Measurements from ENCODE around the gene CPZ.

CPZ gene

GRCh38 chr4:8595237-8596087 is 2.9 kb downstream of the CPZ start:
- no peak for DNase-seq (ENCODE audit: low spot score)

- DNase-seq (ENCODE audit: low spot score): no peak
Observed at GRCh38 chr4:8596891-8597290, 4.3 kb downstream of the CPZ start.

GRCh38 chr4:8597319-8597718 is 4.8 kb downstream of the CPZ start:
- no peak for DNase-seq (ENCODE audit: low spot score)

DNA sequence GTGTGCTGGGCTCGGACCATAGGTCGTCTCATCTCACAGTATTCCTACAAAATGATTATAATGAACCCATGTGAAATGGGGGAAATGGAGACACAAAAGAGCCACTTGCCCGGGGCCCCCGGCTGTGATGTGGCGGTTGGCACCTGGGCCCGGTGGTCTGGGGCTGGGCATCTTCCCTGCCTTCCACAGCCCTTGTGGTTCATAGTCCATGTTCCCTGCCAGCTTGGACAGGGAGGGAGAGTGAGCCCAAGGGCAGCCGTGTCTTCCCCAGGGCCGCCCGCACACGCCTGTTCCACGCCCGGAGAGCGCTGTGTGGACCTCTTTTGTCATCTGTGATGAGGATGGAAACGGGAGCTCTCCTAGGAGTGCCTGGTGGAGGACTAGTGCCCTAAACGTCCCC is 5.2 kb downstream of the CPZ start:
- no peak for DNase-seq (ENCODE audit: low spot score)

DNA sequence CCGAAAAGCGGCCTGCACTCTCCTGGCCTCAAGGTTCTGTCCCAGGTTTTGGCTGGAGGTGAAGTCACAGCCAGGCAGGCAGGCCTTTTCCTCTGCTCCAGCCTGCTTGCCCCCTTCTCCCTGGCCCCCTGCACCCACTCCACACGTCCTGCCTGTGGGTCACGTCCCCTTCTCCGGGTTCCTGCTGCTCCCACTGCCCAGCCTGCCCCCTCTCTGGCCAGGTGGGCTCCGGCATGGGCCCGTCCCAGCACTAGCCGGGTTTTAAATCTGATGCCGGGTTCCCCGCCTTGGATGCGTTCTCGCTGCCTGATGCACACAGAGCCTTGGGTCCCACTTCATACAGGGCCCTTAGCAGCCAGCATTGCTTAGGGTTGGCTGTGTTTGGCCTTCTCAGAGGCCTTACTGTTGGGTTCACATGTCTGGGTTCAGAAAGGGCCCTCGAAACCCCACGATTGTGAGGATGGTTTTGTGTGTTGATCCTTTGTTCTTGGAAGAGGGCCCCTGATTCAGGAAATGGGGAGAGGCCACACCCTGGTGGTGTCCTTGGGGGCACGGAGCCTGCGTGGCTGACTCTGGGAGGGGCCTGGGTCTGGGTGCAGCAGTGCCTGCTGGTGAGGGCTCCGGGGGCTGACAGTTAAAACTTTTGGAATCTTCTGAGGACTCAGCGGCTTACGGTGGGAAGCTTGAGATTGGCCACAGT is 6.0 kb downstream of the CPZ start:
- no peak for DNase-seq (ENCODE audit: low spot score)

DNA sequence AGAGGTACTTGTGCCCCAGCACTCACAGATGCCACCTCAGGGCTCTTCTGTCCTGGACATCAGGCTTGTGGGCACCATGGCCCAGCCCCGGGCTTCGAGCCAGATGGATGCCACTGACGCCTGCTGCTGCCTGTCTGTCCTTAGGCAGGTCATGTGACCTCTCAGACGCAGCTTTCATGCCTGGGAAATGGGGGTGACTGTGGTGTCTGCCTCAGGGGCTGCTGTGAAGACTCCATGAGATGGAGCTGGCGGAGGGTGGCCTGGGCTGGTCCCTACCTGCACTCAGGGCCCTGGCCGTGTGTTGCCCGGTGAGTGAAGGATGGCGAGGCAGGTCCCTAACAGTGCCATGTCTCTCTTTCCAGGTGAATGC is 6.5 kb downstream of the CPZ start:
- no peak for DNase-seq (ENCODE audit: low spot score)

GRCh38 chr4:8599657-8600056 is 7.1 kb downstream of the CPZ start:
- no peak for DNase-seq (ENCODE audit: low spot score)

DNA sequence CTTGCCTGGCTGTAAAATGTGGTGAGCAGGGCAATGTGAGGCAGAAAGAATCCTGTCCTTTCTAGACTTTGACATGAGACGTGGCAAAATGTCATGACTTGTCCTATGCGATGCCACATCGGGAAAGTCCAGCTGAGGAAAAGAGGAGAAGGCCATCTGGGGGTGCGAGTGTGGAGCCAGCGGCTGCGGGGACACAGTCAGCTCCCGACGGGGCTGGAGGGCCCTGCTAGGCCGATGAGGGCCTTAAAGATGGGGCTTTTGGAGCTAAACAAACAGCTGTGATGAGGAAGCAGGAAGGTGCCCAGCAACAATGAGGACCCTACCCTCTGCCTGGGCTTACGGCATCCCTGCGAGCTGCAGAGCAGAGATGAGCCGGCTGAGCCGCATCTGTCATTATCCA is 7.7 kb downstream of the CPZ start:
- no peak for DNase-seq (ENCODE audit: low spot score)

GRCh38 chr4:8600686-8601085 is 8.1 kb downstream of the CPZ start:
- no peak for DNase-seq (ENCODE audit: low spot score)

DNA sequence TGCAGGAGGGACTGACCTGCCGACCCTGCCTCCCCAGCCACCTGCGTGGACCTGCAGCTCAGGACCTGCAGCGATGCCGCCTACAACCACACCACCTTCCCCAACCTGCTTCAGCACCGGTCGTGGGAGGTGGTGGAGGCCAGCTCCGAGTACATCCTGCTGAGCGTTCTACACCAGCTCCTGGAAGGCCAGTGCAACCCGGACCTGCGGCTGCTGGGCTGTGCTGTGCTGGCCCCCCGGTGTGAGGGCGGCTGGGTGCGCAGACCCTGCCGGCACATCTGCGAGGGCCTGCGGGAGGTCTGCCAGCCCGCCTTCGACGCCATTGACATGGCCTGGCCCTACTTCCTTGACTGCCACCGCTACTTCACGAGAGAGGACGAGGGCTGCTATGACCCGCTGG is 8.5 kb downstream of the CPZ start:
- no peak for DNase-seq (ENCODE audit: low spot score)

DNA sequence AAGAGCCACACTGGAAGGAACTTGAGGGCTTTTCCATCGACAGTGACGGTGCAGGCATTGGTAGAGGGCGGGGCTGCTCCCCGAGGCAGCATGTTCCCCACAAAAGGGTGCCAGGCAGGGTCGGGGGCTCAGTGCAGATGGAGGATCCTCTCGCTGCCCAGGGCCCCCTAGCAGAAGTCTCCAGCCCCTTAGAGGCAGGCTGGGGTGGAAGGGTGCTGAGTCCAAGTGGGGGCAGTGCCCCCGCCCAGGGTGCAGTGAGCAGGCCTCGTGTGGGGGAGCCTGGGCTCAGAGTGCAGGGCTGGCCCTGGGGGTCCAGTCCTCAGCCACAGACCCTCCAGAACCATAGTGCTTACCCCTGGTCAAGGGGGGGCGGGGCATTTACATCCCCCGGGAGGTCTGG is 9.0 kb downstream of the CPZ start:
- DNase-seq (ENCODE audit: low spot score): no peak

GRCh38 chr4:8602686-8603430 is 10.3 kb downstream of the CPZ start:
- DNase-seq (ENCODE audit: low spot score): no peak

- DNase-seq (ENCODE audit: low spot score): no peak
Observed at GRCh38 chr4:8603931-8604330, 11.4 kb downstream of the CPZ start.

GRCh38 chr4:8605289-8605688 is 12.7 kb downstream of the CPZ start:
- DNase-seq (ENCODE audit: low spot score): no peak

GRCh38 chr4:8606476-8606875 is 13.9 kb downstream of the CPZ start:
- no peak for DNase-seq (ENCODE audit: low spot score)

DNA sequence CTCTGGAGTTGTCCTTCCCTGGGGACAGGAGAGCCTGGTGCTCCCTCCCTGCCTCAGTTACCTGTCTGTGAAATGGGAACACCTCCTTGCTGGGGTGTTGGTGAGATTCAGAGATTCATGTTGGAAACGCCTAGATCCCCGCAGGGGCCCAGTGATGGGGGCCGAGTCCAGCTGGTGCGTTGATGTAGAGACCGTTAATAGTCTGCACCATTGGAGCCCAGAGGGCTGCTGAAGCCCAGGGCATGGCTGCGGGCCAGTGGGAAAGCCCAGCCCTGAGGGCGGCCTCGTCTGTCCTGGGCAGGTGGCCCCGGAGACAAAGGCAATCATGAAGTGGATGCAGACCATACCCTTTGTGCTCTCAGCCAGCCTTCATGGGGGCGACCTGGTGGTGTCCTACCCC is 14.4 kb downstream of the CPZ start:
- no peak for DNase-seq (ENCODE audit: low spot score)

GRCh38 chr4:8607603-8608481 is 15.3 kb downstream of the CPZ start:
- DNase-seq (ENCODE audit: low spot score): peak; percentile 15

DNA sequence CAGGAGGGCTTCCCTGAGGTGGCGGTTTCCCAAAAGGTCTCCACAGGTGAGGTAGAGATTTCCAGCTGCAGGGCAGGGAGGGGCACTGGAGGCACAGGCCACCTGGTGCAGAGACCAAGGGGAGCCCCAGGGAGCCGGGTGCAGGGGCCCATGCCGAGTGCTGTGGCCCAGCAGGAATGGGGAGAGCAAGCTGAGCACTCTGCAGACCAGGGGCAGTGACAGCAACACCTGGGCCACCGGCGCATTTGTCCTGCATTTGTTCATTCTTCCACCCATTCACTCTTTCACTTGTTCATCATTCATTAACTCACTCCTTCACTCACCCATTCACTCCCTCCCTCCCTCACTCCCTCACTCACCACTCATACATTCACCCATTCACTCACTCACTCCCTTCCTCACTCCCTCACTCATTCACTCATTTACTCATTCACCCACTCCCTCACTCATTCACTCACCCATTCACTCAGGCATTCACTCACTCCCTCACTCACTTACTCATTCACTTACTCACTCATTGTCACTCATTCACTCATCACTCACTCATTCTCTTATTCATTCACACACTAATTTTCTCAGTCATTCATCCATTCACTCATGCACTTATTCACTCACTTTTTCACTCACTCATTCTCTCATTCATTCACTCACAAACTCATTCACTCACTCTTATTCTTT is 16.3 kb downstream of the CPZ start:
- DNase-seq (ENCODE audit: low spot score): no peak

DNA sequence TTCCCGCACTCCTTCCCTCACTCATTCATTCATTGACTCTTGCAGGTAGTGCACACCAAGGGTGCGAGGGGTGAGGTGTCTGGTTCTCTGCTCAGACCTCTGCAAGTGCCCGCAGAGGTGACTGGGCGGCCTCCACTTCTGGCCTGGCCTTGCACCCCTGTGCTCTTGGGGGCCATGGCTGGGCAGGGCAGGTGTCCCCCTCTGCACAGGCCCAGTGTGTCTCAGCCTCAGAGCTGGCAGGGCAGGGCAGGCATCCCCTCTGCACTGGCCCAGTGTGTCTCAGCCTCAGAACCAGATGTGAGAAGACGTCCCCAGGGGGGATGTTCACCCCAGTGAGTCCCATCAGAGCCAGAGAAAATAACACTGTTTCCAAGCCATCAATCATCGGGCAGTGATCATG is 16.8 kb downstream of the CPZ start:
- no peak for DNase-seq (ENCODE audit: low spot score)

GRCh38 chr4:8609824-8610350 is 17.3 kb downstream of the CPZ start:
- no peak for DNase-seq (ENCODE audit: low spot score)
